ENCODE results near the gene TRA2A. TPM values are rescaled to one million over a fixed set of nuclear protein-coding genes. Genes with fewer than 3 reads are reported as not detected.
A peak's percentile ranks its signal among the peaks of the same experiment; 100 is the strongest.

The TRA2A gene
- total and polyA plus RNA-seq, 9 of the 15 experiments (the other 6 are each of a cell fraction or from before 2014, with no cell fraction given) = 22.7 to 210 (median 73.9) TPM

GRCh38 chr7:23531794-23532489 lies at the start of gene TRA2A (continued):
- no peak for TF ChIP-seq ZBTB40 (IDR thresholded peaks at IDR 0.05)
- no peak for TF ChIP-seq ZBTB40 (CRISPR knock-in tag; IDR thresholded peaks at IDR 0.05)
- no peak for TF ChIP-seq HNRNPH1 (optimal IDR thresholded peaks at IDR 0.05; ENCODE audit: low read depth, low read length)
- TF ChIP-seq BRF1 (IDR thresholded peaks at IDR 0.05; ENCODE audit: borderline replicate concordance, extremely low read depth, insufficient read length) = no peak
- TF ChIP-seq, protein P1, sequence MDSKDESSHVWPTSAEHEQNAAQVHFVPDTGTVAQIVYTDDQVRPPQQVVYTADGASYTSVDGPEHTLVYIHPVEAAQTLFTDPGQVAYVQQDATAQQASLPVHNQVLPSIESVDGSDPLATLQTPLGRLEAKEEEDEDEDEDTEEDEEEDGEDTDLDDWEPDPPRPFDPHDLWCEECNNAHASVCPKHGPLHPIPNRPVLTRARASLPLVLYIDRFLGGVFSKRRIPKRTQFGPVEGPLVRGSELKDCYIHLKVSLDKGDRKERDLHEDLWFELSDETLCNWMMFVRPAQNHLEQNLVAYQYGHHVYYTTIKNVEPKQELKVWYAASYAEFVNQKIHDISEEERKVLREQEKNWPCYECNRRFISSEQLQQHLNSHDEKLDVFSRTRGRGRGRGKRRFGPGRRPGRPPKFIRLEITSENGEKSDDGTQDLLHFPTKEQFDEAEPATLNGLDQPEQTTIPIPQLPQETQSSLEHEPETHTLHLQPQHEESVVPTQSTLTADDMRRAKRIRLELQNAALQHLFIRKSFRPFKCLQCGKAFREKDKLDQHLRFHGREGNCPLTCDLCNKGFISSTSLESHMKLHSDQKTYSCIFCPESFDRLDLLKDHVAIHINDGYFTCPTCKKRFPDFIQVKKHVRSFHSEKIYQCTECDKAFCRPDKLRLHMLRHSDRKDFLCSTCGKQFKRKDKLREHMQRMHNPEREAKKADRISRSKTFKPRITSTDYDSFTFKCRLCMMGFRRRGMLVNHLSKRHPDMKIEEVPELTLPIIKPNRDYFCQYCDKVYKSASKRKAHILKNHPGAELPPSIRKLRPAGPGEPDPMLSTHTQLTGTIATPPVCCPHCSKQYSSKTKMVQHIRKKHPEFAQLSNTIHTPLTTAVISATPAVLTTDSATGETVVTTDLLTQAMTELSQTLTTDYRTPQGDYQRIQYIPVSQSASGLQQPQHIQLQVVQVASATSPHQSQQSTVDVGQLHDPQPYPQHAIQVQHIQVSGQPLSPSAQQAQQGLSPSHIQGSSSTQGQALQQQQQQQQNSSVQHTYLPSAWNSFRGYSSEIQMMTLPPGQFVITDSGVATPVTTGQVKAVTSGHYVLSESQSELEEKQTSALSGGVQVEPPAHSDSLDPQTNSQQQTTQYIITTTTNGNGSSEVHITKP (IDR thresholded peaks at IDR 0.05; ENCODE audit: partially characterized antibody) = no peak
- peak; percentile 96 for TF ChIP-seq POLR2AphosphoS5 (IDR thresholded peaks at IDR 0.05; ENCODE audit: control insufficient read depth, insufficient read depth, low read depth, low read length)
- TF ChIP-seq XRCC3 (IDR thresholded peaks at IDR 0.05) = no peak
- TF ChIP-seq ZNF24 (IDR thresholded peaks at IDR 0.05) = 0 out of 2 replicates have a peak, but pooled peaks have one; percentile 52
- peak; percentile 87 for TF ChIP-seq SMAD1 (IDR thresholded peaks at IDR 0.05; ENCODE audit: low read depth, low read length, partially characterized antibody)
- TF ChIP-seq HES1 (IDR thresholded peaks at IDR 0.05; ENCODE audit: low read depth) = no peak
- TF ChIP-seq ZNF639 (CRISPR knock-in tag; conservative IDR thresholded peaks at IDR 0.05 in 1 of 2, IDR thresholded peaks at IDR 0.05 in 1 of 2) = no peak
- TF ChIP-seq SIRT6 (IDR thresholded peaks at IDR 0.05; ENCODE audit: low read depth, low read length) = no peak

Data from K562 (cell line).